IgD-negative memory B cell (primary cell): ENCODE measurements around the gene ZNF319. TPM values are rescaled to one million over a fixed set of nuclear protein-coding genes. Genes with fewer than 3 reads are reported as not detected.
A peak's percentile ranks its signal among the peaks of the same experiment; 100 is the strongest.

Experiments used
- H3K27ac Mint-ChIP-seq, 3 donors: one replicate each; pipeline ENCODE4 v1.8.0; 2020 to 2022; ENCODE audit warnings: mild to moderate bottlenecking in 3 of 3, mixed read lengths in 3 of 3, moderate library complexity in 1 of 3
- H3K27me3 Mint-ChIP-seq: one replicate; pipeline ENCODE4 v1.8.0; 2021; ENCODE audit warnings: mixed read lengths
- H3K36me3 Mint-ChIP-seq: one replicate; pipeline ENCODE4 v1.8.0; 2020; ENCODE audit warnings: mild to moderate bottlenecking, mixed read lengths
- H3K4me1 Mint-ChIP-seq, 3 donors: one replicate each; pipeline ENCODE4 v1.8.0; 2020 to 2022; ENCODE audit warnings: mixed read lengths in 3 of 3, mild to moderate bottlenecking in 1 of 3
- H3K4me3 Mint-ChIP-seq, 4 donors: one replicate each; pipeline ENCODE4 v1.8.0; 2020 to 2022; ENCODE audit warnings: mild to moderate bottlenecking in 4 of 4, mixed read lengths in 4 of 4, moderate library complexity in 3 of 4
- H3K9me3 Mint-ChIP-seq, 3 donors: one replicate each; pipeline ENCODE4 v1.8.0; 2020 to 2021; ENCODE audit warnings: mixed read lengths in 3 of 3, mild to moderate bottlenecking in 1 of 3
- polyA plus RNA-seq: library from polyadenylated mRNA; unstranded; fragments of 300-500 nt; fragmentation: Illumina TruSeq; gene quantifications from one replicate; pipeline ENCODE4 v1.2.3, GENCODE V29; 2021

Gene ZNF319
- polyA plus RNA-seq, 1 donor from 2014 or later = 11.0 TPM

DNA sequence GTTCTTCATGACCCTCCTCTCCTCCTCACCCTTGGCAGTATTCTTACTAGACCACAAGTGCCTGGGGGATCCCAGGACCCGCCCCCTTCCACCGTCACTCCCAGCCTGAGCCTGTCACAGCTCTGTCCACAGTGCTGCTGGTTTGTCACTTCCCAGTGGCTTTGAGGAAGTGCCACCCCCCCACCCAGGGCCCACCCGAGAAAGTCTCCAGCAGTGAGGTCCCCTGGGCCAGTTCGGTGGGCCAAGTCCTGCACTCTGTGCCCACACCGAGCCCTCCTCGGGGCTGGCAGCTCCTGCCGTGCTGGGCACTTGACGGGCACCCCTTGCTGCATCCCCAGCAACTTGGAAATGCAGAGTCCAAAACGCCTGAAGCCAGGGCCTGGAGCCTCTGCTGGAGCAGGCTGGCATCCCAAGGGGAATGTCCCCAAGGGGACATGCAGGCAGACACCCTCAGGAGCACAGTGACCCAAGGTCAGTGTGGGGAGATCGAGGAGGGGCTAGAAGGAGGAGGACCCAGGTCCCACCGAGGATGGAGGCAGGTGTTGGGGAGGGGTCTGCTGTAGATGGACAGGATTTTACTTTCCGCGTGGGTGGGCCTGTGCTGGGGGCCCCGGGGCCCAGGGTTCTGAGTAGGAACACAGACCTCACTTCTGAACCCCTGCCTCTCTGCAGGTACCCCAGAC lies 40.6 kb upstream of the ZNF319 start:
- Mint-ChIP-seq H3K4me3 (no peak overlapping the region), H3K9me3 (peaks cover 0 to 3% (median 0%) of the 10 kb centered on the region in 3 donors), H3K27me3 (no peaks in the 10 kb centered on the region), H3K4me1 (no peaks in the 10 kb centered on the region), H3K36me3 (no peaks in the 10 kb centered on the region), H3K27ac (no peak overlapping the region)

DNA sequence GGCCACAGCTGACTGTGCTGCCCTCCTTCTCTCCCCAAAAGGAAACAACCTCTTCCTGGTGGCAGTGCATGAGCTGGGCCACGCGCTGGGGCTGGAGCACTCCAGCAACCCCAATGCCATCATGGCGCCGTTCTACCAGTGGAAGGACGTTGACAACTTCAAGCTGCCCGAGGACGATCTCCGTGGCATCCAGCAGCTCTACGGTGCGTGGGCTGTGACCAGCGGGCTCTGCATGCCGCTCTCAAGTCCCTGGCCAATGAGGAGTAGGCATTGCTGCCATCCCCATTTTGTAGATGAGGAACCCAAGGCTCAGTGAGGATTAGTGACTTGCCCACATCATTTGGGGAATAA lies 40.0 kb upstream of the ZNF319 start:
- H3K27me3 Mint-ChIP-seq = no peaks in the 10 kb centered on the region
- no peaks in the 10 kb centered on the region for H3K4me1 Mint-ChIP-seq
- H3K9me3 Mint-ChIP-seq = peaks cover 0 to 3% (median 0%) of the 10 kb centered on the region in 3 donors
- H3K36me3 Mint-ChIP-seq = no peaks in the 10 kb centered on the region
- H3K4me3 Mint-ChIP-seq = no peak overlapping the region
- H3K27ac Mint-ChIP-seq = no peak overlapping the region

DNA sequence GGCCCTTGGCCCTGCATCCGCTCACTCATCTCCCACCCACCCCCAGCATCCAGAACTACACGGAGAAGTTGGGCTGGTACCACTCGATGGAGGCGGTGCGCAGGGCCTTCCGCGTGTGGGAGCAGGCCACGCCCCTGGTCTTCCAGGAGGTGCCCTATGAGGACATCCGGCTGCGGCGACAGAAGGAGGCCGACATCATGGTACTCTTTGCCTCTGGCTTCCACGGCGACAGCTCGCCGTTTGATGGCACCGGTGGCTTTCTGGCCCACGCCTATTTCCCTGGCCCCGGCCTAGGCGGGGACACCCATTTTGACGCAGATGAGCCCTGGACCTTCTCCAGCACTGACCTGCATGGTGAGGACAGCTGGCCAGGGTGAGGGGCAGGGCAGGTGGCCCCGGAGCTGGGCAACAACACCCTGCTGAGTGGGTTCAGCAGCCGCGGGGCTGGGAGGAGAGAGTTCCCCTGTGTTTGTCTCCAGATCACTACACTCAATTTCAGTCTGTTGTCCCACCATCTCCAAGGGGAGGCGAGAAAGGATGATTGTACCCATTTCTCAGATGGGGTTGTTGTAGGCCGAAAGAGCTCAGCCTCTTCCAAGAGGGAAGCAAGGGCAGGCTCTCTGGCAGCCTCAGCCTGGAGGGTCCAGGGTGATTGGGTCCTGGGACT lies 39.5 kb upstream of the ZNF319 start:
- Mint-ChIP-seq H3K27me3 (no peaks in the 10 kb centered on the region), H3K36me3 (no peaks in the 10 kb centered on the region), H3K27ac (no peak overlapping the region), H3K9me3 (peaks cover 0 to 3% (median 0%) of the 10 kb centered on the region in 3 donors), H3K4me1 (no peaks in the 10 kb centered on the region), H3K4me3 (no peak overlapping the region)

DNA sequence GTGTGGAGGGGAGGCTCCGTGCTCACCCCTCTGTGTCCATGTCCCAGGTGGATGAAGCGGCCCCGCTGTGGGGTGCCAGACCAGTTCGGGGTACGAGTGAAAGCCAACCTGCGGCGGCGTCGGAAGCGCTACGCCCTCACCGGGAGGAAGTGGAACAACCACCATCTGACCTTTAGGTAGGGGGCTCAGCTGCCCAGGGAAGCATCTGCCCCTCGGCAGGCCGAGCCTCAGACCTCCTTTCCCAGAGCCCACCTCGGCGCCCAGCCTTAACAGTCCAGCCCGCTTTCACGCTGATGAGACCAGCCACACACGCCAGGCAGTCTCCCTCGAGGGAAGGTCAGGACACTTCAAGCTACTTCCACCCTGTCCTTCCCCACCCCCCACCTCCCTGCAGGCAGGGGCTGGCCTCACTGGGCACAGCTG lies 37.8 kb upstream of the ZNF319 start:
- Mint-ChIP-seq H3K4me1 (peaks cover 0 to 3% (median 1%) of the 10 kb centered on the region in 3 donors), H3K27me3 (no peaks in the 10 kb centered on the region), H3K9me3 (peaks cover 0 to 3% (median 0%) of the 10 kb centered on the region in 3 donors), H3K4me3 (no peak overlapping the region), H3K36me3 (no peaks in the 10 kb centered on the region), H3K27ac (no peak overlapping the region)

DNA sequence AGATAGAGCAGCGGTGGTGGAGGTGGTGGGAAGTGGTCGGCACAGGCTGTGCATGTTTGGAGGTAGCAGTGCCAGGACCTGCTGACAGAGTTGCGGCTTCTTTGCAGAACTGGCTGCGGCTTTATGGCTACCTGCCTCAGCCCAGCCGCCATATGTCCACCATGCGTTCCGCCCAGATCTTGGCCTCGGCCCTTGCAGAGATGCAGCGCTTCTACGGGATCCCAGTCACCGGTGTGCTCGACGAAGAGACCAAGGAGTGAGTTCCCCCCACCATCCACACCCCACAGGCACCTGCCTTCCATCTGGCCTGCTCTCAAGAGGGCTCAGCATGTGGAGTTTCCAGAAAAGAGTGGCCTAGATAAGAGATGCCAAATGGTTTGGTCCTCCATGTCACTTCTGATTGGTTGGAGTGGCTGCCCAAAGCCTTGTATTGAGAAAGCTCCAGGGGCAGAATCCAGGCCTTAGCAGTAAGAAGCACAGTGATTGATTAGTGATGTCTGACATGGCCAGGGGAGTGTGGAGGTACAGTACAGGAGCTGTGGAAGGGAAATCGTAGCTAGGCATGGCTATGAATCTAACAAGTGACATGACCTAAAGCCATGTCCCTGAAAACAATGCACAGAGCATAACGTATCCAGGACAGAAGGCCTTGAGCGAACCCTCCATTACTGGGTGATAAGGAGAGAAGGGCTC lies 37.0 kb upstream of the ZNF319 start:
- Mint-ChIP-seq H3K36me3 (no peaks in the 10 kb centered on the region), H3K9me3 (peaks cover 0 to 3% (median 0%) of the 10 kb centered on the region in 3 donors), H3K4me1 (peaks cover 0 to 3% (median 1%) of the 10 kb centered on the region in 3 donors), H3K27ac (no peak overlapping the region), H3K4me3 (no peak overlapping the region), H3K27me3 (no peaks in the 10 kb centered on the region)

DNA sequence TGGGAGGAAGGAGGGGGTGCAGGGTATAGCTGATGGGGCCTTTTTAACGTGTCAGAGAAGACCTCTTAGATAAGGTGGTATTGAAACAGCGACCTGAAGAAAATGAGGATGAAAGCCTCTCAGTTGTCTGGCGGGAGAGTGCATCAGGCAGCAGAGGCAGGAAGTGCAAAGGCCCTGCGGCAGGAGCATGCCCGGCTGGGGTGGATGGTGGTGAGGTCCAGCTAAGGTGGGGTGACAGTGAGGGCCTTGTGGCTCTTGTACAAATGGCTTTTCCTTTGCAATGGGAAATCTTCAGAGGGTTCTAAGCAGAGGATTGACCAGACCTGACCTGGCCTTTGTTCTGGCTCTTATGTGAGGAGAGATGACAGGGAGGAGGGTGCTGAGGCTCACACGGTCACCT lies 36.5 kb upstream of the ZNF319 start:
- Mint-ChIP-seq H3K4me3 (no peak overlapping the region), H3K27me3 (no peaks in the 10 kb centered on the region), H3K27ac (no peak overlapping the region), H3K4me1 (peaks cover 0 to 3% (median 1%) of the 10 kb centered on the region in 3 donors), H3K9me3 (peaks cover 0 to 3% (median 0%) of the 10 kb centered on the region in 3 donors), H3K36me3 (no peaks in the 10 kb centered on the region)

DNA sequence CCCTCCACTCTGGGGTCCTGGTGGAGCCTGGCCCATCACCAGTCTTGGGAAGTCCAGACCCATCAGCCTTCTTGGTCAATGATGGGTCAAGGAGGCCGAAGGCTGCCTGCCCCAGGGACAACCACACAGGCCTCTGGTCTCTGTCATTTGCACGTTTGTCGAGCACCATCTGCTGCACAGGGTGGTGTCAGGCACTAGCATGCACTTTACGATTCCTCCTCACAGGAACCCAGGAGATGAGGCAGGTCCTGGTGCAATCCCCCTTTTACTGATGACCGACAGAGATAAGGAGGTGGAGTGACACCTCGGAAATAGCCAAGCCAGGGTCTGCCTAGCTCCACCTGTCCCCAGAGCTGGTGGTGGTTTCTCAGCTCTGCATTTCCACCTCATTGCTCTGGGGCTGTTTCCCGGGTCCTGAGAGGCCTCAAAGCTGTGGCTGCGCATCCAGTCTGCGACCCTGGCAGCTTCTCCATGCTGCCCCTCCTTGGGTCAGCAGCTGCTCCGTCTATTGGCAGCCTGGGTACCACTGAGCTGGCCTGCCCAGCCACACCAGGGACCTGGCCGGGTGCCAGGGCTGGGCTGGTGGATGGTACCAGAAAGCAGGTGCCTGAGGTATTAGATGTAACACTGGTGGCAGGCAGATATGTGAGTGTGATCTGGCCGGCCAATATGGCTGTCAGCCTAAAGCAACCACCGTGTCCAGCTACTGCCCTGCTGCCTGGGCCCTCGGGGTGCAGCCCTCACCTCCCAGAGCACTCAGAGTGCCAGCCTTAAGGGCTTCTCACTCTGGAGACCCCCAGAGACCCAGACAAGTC lies 35.1 kb upstream of the ZNF319 start:
- Mint-ChIP-seq H3K4me1 (peaks cover 0 to 3% (median 1%) of the 10 kb centered on the region in 3 donors), H3K36me3 (no peaks in the 10 kb centered on the region)

DNA sequence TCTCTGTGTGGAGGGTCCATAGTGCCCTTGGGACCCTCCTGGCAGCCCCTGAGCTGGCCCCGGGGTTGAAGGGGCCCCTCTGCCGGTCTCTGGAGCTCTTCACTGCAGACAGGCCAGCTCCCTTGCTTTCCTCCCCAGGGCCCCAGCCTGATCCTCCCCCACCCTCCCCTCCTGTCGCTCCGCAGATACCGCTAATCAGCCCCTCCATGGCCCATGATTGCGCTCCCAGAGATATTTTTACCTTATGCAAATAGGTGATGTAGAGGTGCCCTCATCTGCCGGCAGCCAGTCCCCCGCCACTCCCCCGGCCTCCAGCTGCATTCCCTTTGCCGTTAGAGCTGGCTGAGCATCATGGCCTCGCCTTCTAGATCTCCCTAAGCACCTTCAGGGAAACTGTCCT lies 34.3 kb upstream of the ZNF319 start:
- H3K4me1 Mint-ChIP-seq = peaks cover 0 to 3% (median 1%) of the 10 kb centered on the region in 3 donors
- H3K27me3 Mint-ChIP-seq = no peaks in the 10 kb centered on the region
- H3K27ac Mint-ChIP-seq = no peak overlapping the region
- H3K36me3 Mint-ChIP-seq = no peaks in the 10 kb centered on the region
- no peak overlapping the region for H3K4me3 Mint-ChIP-seq
- H3K9me3 Mint-ChIP-seq = peaks cover 0 to 3% (median 0%) of the 10 kb centered on the region in 3 donors

More for the DNA sequence above, 35.1 kb upstream of the ZNF319 start:
- no peaks in the 10 kb centered on the region for H3K27me3 Mint-ChIP-seq
- peaks cover 0 to 3% (median 0%) of the 10 kb centered on the region in 3 donors for H3K9me3 Mint-ChIP-seq
- no peak overlapping the region for H3K27ac Mint-ChIP-seq
- peak overlapping the region in 1 of 4 donors; percentile 22 for H3K4me3 Mint-ChIP-seq

DNA sequence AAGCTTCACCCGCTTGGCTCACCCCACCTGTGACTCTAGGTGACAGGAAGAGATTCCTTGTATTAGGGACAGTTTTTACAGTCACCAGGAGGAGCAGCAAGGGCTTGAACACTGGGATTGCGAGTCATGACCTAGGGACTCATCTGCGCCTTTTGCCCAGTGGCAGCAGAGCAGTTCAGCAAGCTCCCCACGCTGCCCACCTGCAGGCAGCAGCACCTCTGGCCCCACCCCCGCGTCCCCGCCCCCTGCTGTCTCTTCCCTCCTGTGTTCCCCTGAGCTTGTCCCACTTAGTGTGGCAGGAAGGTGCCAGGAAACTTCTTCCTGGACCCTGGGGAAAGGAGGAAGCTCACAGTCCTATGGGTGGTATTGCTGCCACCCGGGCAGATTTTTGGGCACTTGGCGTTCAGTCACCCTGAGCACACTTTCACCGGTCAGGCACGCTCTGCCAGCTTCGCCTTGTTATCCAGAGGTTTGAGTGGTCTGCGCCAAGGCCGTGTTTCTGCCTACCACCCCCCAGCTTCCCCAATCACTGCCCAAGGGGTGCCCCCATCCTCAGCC lies 33.7 kb upstream of the ZNF319 start:
- Mint-ChIP-seq H3K27me3 (peaks cover 2% of the 10 kb centered on the region), H3K27ac (no peak overlapping the region), H3K4me3 (peak overlapping the region in 1 of 4 donors; percentile 5), H3K4me1 (peaks cover 0 to 3% (median 1%) of the 10 kb centered on the region in 3 donors), H3K9me3 (peaks cover 0 to 3% (median 0%) of the 10 kb centered on the region in 3 donors), H3K36me3 (no peaks in the 10 kb centered on the region)

DNA sequence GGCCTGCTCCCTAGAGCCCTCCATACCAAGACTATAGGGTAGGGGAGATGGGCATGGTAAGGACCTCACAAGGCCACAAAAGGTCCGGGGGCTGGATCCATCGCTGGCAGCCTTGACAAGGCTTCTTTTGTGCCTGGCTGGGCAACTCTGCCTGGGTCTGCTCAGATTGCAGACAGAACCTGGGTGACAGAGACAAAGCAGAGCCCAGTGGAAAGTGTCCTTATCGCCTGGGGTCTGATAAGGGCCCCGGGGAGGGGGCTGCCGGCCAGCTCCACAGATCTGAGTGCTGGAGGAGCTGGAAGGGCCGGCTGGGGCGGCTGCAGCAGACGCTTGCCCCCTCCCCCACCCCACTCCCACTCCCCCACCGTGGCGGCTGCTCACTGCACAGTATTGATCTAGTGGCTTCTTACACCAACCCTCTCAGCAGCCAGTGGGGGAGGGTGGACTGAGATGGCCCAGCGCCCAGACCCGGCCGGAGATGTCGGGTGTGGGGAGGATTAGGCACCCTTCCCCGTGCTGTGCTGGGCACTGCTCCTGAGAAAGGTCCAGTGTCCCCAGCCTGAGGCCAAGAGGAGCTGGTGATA lies 32.3 kb upstream of the ZNF319 start:
- Mint-ChIP-seq H3K27ac (no peak overlapping the region), H3K9me3 (peaks cover 0 to 3% (median 0%) of the 10 kb centered on the region in 3 donors), H3K36me3 (no peaks in the 10 kb centered on the region), H3K4me1 (peaks cover 0 to 3% (median 3%) of the 10 kb centered on the region in 3 donors), H3K27me3 (peaks cover 4% of the 10 kb centered on the region), H3K4me3 (no peak overlapping the region)

DNA sequence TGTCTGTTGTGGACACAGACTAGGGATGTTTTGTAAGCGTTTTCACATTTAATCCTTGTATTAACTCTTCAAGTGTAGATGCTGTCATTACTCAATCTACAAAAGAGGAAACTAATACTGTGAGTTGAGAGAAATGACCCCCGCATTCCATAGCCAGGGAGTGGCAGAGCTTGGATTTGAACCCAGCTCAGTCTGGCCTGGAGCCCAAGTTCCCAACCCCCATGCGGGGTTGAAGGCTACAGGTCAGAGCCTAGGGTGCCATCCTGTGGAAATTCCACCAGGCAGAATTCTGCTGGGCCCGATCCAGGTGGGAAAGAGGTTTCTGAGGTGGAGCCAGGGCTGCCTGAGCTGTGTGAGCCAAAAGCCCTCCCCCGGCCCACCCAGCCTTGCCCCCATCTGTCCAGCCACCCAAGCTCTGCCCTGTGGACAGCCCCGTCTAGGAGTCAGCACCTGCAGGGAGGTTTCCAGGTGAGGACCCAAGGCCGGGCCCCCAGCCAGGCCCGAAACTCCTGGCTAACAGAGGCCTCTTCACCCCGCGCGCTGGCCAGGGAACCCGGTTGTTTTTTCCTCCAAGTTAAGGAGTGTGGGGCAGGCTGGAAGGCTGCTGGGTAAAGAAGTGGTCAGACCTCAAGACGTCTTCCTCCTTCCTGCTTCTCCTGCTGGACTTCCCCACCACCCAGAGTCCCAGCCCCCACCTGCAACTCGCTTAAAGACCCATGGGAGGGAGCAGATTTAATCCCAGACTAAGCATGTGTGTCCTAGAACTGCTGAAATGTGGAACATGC lies 30.7 kb upstream of the ZNF319 start:
- peaks cover 0 to 3% (median 3%) of the 10 kb centered on the region in 3 donors for H3K4me1 Mint-ChIP-seq
- no peak overlapping the region for H3K27ac Mint-ChIP-seq
- peak overlapping the region in 1 of 4 donors; percentile 50 for H3K4me3 Mint-ChIP-seq
- no peaks in the 10 kb centered on the region for H3K9me3 Mint-ChIP-seq
- H3K27me3 Mint-ChIP-seq = peaks cover 5% of the 10 kb centered on the region
- no peaks in the 10 kb centered on the region for H3K36me3 Mint-ChIP-seq

DNA sequence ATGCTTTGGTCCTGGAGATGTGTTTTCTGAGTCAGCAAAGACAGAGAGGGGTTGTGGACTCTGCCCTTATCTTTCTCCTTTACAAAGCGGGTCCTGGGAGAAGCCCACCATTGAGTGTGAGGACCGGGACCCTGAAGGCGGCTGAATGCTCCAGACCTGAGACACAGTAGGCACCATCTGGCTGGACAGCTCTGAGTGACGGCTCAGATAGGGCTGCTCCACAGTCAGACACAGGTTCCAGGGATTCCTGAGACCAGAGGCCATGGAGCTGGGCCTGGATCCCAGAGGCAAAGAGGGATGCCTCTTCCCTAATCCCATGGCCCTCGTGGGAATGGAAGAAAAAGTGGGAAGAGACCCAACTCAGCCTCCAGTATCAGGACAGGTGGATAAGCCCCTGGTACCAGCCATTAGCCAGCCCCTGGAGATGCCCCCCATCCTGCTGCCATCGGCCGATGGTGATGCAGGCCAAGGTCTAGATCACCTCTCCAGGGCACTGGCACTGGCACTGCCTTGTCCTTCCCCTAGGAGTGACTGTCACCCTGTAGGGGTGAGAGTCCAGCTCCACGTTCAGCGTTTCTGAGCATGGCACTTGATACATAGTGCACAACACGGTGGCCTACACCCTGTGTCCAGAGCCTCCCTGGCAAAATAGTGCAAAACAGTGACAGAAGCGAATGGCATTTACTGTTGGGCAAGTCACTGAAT lies 29.8 kb upstream of the ZNF319 start:
- no peaks in the 10 kb centered on the region for H3K9me3 Mint-ChIP-seq
- no peaks in the 10 kb centered on the region for H3K36me3 Mint-ChIP-seq
- H3K27me3 Mint-ChIP-seq = peaks cover 5% of the 10 kb centered on the region
- no peak overlapping the region for H3K27ac Mint-ChIP-seq
- H3K4me3 Mint-ChIP-seq = peak overlapping the region in 1 of 4 donors; percentile 50
- H3K4me1 Mint-ChIP-seq = peaks cover 0 to 3% (median 3%) of the 10 kb centered on the region in 3 donors

DNA sequence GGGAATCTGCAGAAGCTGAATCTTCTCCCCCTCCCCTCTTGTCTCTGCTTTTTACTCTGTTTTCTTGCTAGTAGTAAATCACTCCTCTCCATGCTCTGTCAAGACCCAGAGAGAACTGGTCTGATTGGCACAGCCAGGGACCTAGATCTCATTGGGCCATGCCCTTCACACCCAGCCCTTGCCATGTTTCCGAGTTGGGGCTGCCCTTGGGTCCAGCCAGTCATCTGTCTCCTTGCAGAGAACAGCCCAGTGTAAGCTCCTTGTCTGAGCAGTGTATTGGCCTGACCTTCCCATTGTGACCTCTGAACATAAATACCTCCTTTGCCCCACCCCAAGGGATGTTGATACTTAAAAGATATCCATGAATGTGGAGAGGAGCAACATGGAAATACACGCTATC lies 28.9 kb upstream of the ZNF319 start:
- no peaks in the 10 kb centered on the region for H3K9me3 Mint-ChIP-seq
- peaks cover 8% of the 10 kb centered on the region for H3K27me3 Mint-ChIP-seq
- peak overlapping the region in 1 of 4 donors; percentile 68 for H3K4me3 Mint-ChIP-seq
- no peak overlapping the region for H3K27ac Mint-ChIP-seq
- no peaks in the 10 kb centered on the region for H3K36me3 Mint-ChIP-seq
- peaks cover 7 to 8% (median 8%) of the 10 kb centered on the region in 3 donors for H3K4me1 Mint-ChIP-seq
